ENCODE data around the gene NEDD9. TPM values are rescaled to one million over a fixed set of nuclear protein-coding genes. Genes with fewer than 3 reads are reported as not detected.

The NEDD9 gene
- total RNA-seq, 1 donor from 2014 or later, result 10.3 TPM

- TF ChIP-seq CTCF (IDR thresholded peaks at IDR 0.05), result no peak
Measured at GRCh38 chr6:11241154-11241792, 8.8 kb upstream of the NEDD9 start.

GRCh38 chr6:11237956-11238355, 5.5 kb upstream of the NEDD9 start:
- DNase-seq (ENCODE audit: extremely low spot score, unreplicated experiment), result no peak
- no peak overlapping the region for H3K4me3 Mint-ChIP-seq (ENCODE audit: unreplicated experiment)

More at GRCh38 chr6:11241154-11241792, 8.8 kb upstream of the NEDD9 start:
- Mint-ChIP-seq H3K27me3 (ENCODE audit: unreplicated experiment) (no peaks in the 10 kb centered on the region), H3K36me3 (ENCODE audit: unreplicated experiment) (no peaks in the 10 kb centered on the region), H3K27ac (ENCODE audit: unreplicated experiment) (no peak overlapping the region), H3K4me3 (ENCODE audit: unreplicated experiment) (no peak overlapping the region), H3K4me1 (ENCODE audit: unreplicated experiment) (peaks cover 14% of the 10 kb centered on the region), H3K9me3 (ENCODE audit: unreplicated experiment) (no peaks in the 10 kb centered on the region)
- no peak for DNase-seq (ENCODE audit: extremely low spot score, unreplicated experiment)

DNA sequence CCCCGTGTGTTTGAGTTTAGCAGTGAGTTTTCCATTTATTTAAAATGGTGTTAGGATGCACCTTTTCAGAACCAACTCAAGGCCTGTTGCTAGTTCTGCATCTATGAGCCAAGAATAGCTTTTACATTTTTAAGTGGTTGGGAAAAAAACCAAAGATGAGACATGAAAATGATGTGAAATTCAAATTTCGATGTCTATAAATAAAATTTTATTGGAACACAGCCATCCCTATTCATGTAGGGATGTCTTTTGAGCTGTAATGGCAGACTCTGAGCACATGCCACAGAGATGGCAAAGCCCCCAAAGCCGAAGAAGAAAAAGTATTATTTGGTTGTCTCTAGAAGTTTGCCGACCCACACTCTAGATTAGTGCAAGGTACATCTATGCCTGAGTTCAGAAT, 5.0 kb upstream of the NEDD9 start:
- no peak for DNase-seq (ENCODE audit: extremely low spot score, unreplicated experiment)
- H3K27me3 Mint-ChIP-seq (ENCODE audit: unreplicated experiment), result no peaks in the 10 kb centered on the region
- H3K27ac Mint-ChIP-seq (ENCODE audit: unreplicated experiment), result no peak overlapping the region
- TF ChIP-seq CTCF (IDR thresholded peaks at IDR 0.05), result no peak
- no peaks in the 10 kb centered on the region for H3K9me3 Mint-ChIP-seq (ENCODE audit: unreplicated experiment)
- no peak overlapping the region for H3K4me3 Mint-ChIP-seq (ENCODE audit: unreplicated experiment)
- H3K4me1 Mint-ChIP-seq (ENCODE audit: unreplicated experiment), result peaks cover 12% of the 10 kb centered on the region
- H3K36me3 Mint-ChIP-seq (ENCODE audit: unreplicated experiment), result no peaks in the 10 kb centered on the region

More at GRCh38 chr6:11237956-11238355, 5.5 kb upstream of the NEDD9 start:
- Mint-ChIP-seq H3K36me3 (ENCODE audit: unreplicated experiment) (no peaks in the 10 kb centered on the region), H3K27ac (ENCODE audit: unreplicated experiment) (no peak overlapping the region), H3K27me3 (ENCODE audit: unreplicated experiment) (no peaks in the 10 kb centered on the region), H3K9me3 (ENCODE audit: unreplicated experiment) (no peaks in the 10 kb centered on the region), H3K4me1 (ENCODE audit: unreplicated experiment) (peaks cover 12% of the 10 kb centered on the region)
- no peak for TF ChIP-seq CTCF (IDR thresholded peaks at IDR 0.05)

DNA sequence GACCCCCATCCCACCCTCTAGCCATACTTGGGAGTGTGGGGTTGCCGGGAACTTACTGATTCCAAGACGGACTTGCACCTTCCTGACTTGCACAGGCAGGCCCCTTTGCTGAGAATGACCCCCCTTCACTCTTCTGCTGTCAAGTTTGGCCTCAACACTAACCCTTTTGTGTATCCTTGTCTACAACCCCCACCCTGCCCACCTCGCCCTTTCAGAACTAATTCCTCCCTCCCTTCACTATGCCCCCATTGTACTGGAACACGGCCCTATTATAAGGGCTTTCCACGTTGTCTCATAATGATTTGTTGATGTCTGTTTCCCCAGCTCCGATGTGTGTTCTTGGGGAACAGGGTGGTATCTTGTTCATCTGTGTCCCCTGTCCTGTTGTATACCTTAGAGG, 4.4 kb upstream of the NEDD9 start:
- H3K27me3 Mint-ChIP-seq (ENCODE audit: unreplicated experiment), result no peaks in the 10 kb centered on the region
- no peak for TF ChIP-seq CTCF (IDR thresholded peaks at IDR 0.05)
- no peak overlapping the region for H3K4me3 Mint-ChIP-seq (ENCODE audit: unreplicated experiment)
- H3K4me1 Mint-ChIP-seq (ENCODE audit: unreplicated experiment), result peaks cover 13% of the 10 kb centered on the region
- no peak overlapping the region for H3K27ac Mint-ChIP-seq (ENCODE audit: unreplicated experiment)
- H3K9me3 Mint-ChIP-seq (ENCODE audit: unreplicated experiment), result no peaks in the 10 kb centered on the region
- H3K36me3 Mint-ChIP-seq (ENCODE audit: unreplicated experiment), result no peaks in the 10 kb centered on the region
- no peak for DNase-seq (ENCODE audit: extremely low spot score, unreplicated experiment)

DNA sequence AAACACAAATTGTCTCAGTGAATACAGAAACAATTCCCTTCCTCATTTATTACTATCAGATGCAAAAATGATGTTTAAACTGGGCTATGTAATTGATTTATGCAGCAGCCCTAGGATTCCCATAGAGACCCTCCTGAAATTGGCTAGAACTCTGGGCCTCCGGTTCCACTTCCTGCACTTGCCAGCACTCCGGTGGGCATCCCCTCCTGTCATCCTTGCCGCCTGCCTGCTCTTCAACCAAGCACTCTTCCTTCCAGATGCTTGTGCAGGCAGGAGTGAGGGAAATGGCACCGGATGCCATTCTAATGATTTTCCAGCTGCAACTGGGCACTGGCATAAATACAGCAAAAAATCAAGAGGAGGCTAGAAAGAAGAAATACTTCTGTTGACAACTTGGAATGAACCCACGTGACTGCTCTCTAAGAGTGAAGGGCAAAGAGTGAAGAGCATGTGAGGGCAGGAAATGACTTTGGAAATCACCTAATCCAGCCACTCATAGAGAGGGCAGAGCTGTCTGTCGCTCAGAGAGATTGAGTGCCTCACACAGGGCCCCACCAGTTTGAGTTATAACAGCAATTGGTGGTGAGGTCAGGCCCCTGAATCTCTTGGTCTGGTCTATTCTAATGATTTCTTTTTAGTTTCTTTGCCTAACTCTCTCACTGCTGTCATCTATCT, 3.7 kb upstream of the NEDD9 start:
- Mint-ChIP-seq H3K4me3 (ENCODE audit: unreplicated experiment) (no peak overlapping the region), H3K9me3 (ENCODE audit: unreplicated experiment) (no peaks in the 10 kb centered on the region), H3K27me3 (ENCODE audit: unreplicated experiment) (no peaks in the 10 kb centered on the region), H3K4me1 (ENCODE audit: unreplicated experiment) (peaks cover 20% of the 10 kb centered on the region), H3K27ac (ENCODE audit: unreplicated experiment) (no peak overlapping the region), H3K36me3 (ENCODE audit: unreplicated experiment) (no peaks in the 10 kb centered on the region)
- no peak for DNase-seq (ENCODE audit: extremely low spot score, unreplicated experiment)
- TF ChIP-seq CTCF (IDR thresholded peaks at IDR 0.05), result no peak

All from osteocyte (in vitro differentiated cells).